ENCODE data around the gene FLVCR1. TPM values are rescaled to one million over a fixed set of nuclear protein-coding genes. Genes with fewer than 3 reads are reported as not detected.

The FLVCR1 gene
- total RNA-seq, 1 experiment from 2014 or later, result 9.3 TPM

DNA sequence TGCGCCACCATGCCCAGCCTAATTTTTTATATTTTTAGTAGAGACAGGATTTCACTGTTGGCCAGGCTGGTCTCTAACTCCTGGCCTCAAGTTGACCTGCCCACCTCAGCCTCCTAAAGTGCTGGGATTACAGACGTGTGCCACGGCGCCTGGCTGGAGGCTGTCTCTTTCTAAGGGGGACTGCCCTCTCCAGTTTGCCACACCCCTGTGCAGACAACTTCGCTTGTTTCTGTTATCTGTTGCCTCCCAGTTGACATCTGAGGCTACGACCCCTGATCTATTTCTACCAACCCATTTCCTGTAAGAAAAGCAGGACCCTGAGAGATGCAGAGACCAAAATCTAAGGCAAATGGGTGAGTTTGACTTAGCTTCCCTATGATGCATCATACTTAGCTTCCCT is 68.3 kb downstream of the FLVCR1 start:
- no peak for DNase-seq
- Histone ChIP-seq H3K36me3 (no peaks in the 10 kb centered on the region), H3K4me3 (no peak overlapping the region), H3K9me3 (no peaks in the 10 kb centered on the region), H3K27me3 (no peaks in the 10 kb centered on the region)

DNA sequence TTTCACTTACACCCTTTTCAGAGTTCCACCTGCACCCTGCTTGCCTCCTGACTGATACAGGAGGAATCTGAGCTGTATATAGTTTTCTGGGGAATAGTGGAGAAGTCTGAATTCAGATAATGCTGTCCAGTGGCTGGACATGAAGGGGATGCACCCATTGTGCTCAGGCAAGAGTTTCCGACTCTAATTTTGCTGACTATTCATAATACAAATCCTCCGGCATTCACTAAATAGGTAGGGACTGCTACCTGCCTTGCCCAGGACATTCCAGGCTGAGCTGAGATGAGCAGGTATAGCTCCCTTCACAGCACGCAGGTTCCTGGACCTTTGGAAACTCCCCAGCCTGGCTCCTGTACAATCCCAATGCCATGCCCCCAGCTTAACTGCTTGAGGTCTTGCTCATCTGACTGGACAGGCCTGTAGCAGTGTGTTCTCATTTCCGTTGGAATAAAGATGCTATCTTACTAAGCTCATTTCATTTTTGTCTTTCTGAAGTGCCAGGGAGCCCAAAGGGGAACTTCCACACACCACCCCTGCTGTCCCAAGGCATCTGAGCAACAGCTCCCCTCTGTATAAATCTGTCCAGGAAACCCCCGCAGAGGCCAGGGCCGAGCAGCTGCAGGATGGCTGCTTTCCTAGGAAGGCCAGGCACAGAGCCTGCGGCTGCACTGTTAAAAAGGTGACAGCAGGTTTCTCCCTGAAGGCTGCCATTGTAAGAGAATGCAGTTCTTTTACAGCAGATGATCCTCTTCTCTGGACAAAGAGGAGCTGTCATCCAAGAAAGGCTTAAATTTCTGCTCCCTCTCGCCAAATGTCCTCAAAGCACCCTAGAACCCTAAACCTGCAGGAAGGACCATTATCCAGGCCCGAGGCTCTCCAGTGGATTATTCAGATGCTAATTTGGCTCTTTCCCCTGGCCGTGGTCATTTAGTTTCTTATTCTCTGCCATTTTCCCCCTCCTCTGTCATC is 70.5 kb downstream of the FLVCR1 start:
- Histone ChIP-seq H3K9me3 (no peaks in the 10 kb centered on the region; the same call in 1 of the 2 replicates), H3K27me3 (no peaks in the 10 kb centered on the region), H3K4me3 (no peak overlapping the region), H3K36me3 (no peaks in the 10 kb centered on the region)
- DNase-seq, result no peak

DNA sequence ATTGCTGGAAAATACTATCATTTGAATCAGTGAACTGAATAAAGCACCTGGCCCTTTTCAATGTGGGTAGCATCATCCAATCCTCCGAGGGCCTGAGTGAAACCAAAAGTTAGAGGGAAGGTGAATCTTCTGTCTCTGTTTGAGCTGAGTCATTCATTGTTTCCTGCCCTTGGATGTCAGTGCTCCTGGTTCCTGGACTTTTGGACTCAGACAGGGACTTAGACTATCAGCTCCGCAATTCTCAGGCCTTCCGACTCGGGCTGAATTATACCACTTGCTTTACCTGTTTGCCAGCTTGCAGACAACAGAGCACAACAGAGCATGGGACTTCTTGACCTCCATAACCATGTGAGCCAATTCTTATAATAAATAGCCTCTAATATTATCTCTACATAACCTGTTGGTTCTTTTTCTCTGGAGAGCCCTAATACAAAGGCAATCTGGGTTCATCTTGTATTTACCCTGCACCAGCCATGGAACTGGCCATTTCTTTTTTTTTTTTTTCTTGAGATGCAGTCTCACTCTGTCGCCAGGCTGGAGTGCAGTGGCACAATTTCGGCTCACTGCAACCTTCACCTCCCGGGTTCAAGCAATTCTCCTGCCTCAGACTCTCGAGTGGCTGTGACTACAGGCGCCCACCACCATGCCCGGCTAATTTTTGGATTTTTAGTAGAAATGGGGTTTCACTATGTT is 73.1 kb downstream of the FLVCR1 start:
- no peak overlapping the region for H3K4me3 ChIP-seq
- H3K36me3 ChIP-seq, result no peaks in the 10 kb centered on the region
- H3K27me3 ChIP-seq, result no peaks in the 10 kb centered on the region
- no peaks in the 10 kb centered on the region; the same call in 1 of the 2 replicates for H3K9me3 ChIP-seq
- DNase-seq, result no peak

DNA sequence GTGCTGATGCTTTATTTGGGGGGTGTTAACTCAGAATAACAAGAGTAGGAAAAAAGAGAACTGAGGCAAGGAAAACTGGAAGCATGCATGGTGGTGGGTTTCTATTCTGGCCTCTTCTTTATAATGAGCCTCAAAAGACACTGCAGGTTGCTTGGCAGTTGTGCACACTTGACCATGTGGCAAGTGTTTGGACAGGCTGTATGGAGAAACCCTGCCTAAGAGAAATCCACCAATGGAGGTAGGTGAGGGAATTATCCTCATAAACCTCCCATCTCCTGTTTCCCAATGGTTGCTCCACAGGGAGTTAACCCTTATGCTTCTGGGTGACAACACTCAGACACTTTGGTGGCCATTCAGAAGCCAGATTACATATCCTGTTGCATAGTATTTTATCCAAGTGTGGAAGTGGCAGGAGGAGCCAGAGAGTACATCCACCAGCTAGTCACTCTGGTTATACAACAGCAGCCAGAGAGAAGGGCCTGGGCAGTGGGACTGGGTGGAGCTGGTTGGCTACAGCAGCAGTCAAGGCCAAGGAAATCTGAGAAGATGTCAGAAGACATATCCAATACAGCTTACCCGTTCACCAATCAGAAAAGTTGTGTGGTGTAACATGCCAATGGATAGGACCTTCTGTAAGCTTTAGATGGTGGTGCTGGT is 75.9 kb downstream of the FLVCR1 start:
- Histone ChIP-seq H3K4me3 (no peak overlapping the region), H3K9me3 (no peaks in the 10 kb centered on the region; the same call in 1 of the 2 replicates), H3K36me3 (no peaks in the 10 kb centered on the region), H3K27me3 (no peaks in the 10 kb centered on the region)
- DNase-seq, result no peak

DNA sequence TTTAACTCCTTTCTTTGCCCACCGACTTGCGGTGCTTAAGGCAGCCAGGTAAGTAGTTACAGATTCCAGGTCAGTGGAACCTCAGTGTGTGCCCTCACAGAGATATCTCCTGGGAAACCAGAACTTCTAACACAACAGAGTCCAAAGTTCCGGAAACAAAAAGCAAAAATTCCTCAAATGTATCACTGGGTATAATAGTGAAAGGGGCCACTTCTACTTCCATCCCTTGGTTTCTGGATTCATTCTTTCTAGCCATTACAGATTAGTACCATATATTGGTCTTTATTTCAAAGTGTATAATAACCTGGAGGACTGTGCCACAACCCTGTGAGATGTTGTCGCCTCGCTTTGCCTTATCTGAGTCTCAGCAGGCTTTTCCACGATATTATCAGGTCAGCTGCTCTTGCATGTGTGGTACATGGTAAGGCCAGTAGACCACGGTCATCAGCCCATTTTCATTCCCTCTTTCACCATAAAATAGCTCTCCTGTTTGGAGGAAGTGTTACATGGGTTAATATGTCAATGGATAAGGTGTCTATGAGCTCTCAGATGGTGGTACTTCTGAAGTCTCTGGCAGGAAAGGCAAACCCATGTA is 77.4 kb downstream of the FLVCR1 start:
- Histone ChIP-seq H3K4me3 (no peak overlapping the region), H3K27me3 (no peaks in the 10 kb centered on the region), H3K9me3 (no peaks in the 10 kb centered on the region; the same call in 1 of the 2 replicates), H3K36me3 (no peaks in the 10 kb centered on the region)
- no peak for DNase-seq

DNA sequence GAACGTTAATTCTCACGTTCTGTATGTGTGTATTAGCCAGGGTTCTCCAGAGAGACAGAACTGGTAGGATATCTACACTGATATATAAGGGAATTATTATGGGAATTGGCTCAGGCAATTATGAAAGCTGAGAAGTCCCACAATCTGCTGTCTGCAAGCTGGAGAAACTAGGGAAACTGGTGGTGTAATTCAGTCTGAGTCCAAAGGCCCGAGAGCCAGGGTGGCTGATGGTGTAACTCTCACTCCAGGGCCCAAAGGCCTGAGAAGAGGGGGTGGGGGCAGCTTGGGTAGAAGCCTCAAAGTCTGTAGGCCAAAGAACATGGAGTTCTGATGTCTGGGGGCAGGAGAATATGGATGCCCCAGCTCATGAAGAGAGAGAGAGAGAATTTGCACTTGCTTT is 79.0 kb downstream of the FLVCR1 start:
- H3K27me3 ChIP-seq, result no peaks in the 10 kb centered on the region
- DNase-seq, result no peak
- H3K9me3 ChIP-seq, result no peaks in the 10 kb centered on the region; the same call in 1 of the 2 replicates
- no peaks in the 10 kb centered on the region for H3K36me3 ChIP-seq
- no peak overlapping the region for H3K4me3 ChIP-seq

DNA sequence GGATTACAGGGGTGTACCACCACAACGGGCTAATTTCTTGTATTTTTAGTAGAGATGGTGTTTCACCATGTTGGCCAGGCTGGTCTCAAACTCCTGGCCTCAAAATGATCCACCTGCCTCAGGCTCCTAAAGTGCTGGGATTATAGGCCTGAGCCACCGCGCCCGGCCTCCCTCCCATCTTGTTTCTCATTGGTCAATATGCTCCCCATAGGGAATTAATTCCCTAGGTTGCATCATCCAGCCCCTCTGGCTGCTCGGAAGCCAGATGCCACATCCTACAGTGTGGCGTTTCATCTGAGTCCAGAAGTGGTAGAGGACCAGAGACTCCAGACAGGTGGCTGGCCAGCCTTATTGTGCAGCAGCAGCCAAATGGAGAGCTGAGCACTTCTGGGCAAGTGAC is 80.8 kb downstream of the FLVCR1 start:
- no peaks in the 10 kb centered on the region for H3K27me3 ChIP-seq
- no peaks in the 10 kb centered on the region for H3K36me3 ChIP-seq
- no peak overlapping the region for H3K4me3 ChIP-seq
- no peak for DNase-seq
- no peaks in the 10 kb centered on the region for H3K9me3 ChIP-seq

DNA sequence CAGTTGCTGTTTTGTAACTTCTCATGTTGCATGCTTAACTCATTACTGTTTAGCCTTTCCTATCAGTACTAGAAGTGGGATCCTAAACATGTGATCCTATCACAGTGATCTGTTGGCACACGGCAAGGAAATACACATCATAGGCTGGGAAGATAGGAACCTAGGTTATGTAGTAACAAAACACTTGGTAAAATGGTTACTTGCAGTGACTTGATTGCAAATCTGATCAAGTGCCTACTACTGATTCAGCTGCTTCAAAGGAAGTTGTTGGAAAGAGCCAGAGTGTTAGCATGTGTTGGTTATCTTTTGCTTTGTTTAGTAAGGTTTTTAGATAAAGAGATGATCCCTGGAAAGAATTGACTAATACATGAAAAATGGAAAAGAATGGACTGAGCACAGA is 83.4 kb downstream of the FLVCR1 start:
- Histone ChIP-seq H3K27me3 (no peaks in the 10 kb centered on the region), H3K36me3 (no peaks in the 10 kb centered on the region), H3K4me3 (no peak overlapping the region), H3K9me3 (no peaks in the 10 kb centered on the region)
- DNase-seq, result no peak

DNA sequence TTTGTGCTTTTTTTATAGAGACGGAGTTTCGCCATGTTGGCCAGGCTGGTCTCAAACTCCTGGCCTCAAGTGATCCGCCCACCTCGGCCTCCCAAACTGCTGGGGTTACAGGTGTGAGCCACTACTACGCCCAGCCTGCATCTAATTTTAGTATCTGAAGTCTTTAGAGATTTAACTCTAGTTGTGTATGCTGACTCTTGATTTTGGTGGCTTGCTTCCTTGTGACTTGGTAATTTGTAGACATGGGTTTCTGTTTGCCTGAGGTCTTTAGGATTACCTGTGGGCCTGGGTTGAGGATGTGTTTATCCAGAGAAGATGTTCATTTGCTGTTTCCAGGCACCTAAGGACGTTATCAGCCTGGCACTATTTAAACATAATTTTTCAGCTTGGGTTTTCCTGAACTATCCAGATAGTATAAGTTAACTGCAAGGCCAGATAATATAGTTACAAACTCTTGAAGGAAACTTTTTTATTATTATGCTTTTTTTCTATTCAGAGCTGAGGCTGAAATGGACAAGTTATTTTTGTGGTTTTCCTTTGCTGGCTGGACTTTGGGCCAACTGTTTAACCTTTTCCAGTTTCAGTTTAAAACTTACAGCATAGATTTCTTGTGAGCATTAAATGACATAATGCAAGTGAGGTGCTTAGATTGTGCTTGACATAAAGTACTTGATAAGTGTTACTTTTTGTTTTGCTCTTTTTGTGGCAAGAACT is 84.8 kb downstream of the FLVCR1 start:
- Histone ChIP-seq H3K4me3 (no peak overlapping the region), H3K36me3 (no peaks in the 10 kb centered on the region), H3K9me3 (no peaks in the 10 kb centered on the region), H3K27me3 (no peaks in the 10 kb centered on the region)
- DNase-seq, result no peak

DNA sequence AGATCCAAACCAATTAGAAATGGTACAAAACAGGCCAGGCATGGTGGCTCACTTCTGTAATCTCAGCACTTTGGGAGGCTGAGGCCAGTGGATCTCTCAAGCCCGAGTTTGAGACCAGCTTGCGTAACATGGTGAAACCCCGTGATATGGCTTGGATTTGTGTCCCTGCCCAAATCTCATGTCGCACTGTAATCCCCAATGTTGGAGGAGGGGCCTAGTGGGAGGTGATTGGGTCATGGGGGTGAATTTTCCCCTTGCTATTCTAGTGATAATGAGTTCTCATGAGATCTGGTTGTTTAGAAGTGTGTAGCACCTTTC is 85.3 kb downstream of the FLVCR1 start:
- no peak for DNase-seq
- H3K4me3 ChIP-seq, result no peak overlapping the region
- no peaks in the 10 kb centered on the region for H3K9me3 ChIP-seq
- no peaks in the 10 kb centered on the region for H3K36me3 ChIP-seq
- no peaks in the 10 kb centered on the region for H3K27me3 ChIP-seq

DNA sequence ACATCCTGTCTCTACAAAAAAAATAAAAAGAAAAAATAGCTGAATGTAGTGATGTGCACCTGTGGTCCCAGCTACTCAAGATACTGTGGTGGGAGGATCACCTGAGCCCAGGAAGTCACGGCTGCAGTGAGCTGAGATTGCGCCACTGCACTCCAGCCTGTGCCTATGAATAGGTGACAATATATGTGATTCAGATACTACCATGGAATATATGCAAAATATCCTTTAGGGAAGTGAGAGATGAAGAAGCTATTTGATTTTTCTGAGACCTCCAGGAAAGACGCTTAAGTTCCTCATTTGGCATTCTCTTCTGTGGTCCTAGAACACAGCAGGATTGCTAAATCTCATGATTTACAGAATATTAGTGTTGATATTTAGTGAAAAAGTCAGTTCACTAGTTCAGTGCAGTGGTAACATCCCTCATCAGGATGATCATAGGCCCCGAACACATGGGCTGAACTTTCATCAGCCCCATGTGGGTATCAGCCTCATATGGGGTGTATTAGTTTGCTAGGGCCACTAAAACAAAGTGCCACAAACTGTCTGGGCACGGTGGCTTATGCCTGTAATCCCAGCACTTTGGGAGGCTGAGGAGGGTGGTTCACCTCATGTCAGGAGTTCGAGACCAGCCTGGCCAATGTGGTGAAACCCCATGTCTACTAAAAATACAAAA is 86.3 kb downstream of the FLVCR1 start:
- H3K27me3 ChIP-seq, result peaks cover 2% of the 10 kb centered on the region; the same call in 1 of the 2 replicates

DNA sequence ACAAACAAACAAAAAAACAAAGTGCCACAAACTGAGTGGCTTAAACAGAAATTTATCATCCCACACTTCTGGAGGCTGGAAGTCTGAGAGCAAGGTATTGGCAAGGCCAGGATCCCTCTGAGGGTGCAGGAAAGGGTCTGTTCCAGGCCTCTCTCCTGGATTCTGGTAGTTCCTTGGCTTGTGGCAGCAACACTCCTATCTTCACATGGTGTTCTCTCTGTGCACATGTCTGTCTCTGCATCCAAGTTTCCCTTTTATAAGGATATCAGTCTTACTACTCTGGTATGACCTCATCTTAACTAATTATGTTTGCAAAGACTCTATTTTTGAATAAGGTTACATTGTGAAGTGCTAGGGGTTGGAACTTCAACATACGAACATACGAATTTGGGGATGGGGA is 87.0 kb downstream of the FLVCR1 start:
- Histone ChIP-seq H3K27me3 (peaks cover 7% of the 10 kb centered on the region; the same call in 1 of the 2 replicates), H3K9me3 (no peaks in the 10 kb centered on the region), H3K36me3 (no peaks in the 10 kb centered on the region), H3K4me3 (no peak overlapping the region)
- no peak for DNase-seq

More for the DNA sequence above, 86.3 kb downstream of the FLVCR1 start:
- no peak overlapping the region for H3K4me3 ChIP-seq
- DNase-seq, result no peak
- no peaks in the 10 kb centered on the region for H3K36me3 ChIP-seq
- H3K9me3 ChIP-seq, result no peaks in the 10 kb centered on the region

DNA sequence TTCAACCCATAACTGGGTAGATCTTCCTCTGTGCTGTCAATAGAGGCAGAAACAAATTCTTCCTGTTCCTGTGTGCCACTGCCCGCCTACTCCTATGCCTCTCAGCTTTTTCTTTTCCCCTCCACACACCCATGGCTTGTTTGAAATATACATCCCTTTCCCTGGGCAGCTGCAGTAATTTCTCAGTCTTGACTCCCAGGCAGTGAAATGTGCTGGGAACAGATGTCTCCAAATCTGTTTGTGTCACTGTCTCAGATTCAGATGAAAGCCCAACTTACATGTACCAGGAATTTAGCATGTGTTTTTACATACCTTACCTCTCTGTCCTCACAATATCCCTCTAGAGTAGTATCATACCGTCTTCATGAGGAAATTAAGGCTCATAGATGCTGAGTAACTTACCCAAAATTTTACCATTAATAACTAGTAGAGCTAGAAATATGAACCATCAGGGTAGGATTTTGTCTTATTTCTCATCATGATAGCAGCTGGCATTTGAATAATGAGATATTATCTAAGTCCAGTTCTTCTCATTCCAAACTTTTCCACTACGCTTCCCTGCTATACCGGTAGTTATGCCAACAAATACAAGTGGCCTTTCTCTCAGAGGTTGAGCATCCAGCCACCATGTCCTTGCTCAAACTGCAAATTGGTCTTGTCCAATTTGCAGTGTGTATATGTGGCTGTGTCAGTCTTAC is 87.5 kb downstream of the FLVCR1 start:
- no peak overlapping the region for H3K4me3 ChIP-seq
- no peak for DNase-seq

DNA sequence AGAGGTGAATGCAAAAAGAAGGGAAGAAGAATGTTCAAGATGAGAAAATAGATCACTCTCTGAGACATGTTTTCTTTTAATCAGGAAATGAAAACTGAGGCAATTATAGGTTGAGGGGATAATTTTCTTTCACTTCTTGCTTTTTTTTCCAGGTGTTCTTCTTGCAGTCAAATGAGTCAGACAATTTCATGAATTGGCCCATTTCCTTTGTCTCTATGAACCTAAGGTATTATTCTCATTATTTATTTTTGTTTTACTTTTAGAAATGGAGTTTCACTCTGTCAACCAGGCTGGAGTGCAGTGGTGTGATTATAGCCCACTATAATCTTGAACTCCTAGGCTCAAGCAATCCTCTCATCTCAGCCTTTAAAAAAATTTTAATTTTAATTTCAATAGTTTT is 88.8 kb downstream of the FLVCR1 start:
- peaks cover 17% of the 10 kb centered on the region for H3K27me3 ChIP-seq
- no peak overlapping the region for H3K4me3 ChIP-seq
- H3K36me3 ChIP-seq, result no peaks in the 10 kb centered on the region
- no peaks in the 10 kb centered on the region for H3K9me3 ChIP-seq
- no peak for DNase-seq

More for the DNA sequence above, 87.5 kb downstream of the FLVCR1 start:
- peaks cover 7% of the 10 kb centered on the region for H3K27me3 ChIP-seq
- H3K36me3 ChIP-seq, result no peaks in the 10 kb centered on the region
- no peaks in the 10 kb centered on the region for H3K9me3 ChIP-seq

Measured in MG63 (cell line).